Thyroid gland (tissue), 4 donors: ENCODE data around the gene OR5V1.

Experiments used
- POLR2A ChIP-seq, 2 donors: fragments of 450-650 bp; IDR thresholded peaks; one replicate each; pipeline ENCODE4 v1.6.1; 2017; ENCODE audit warnings: antibody characterized with exemption in 2 of 2, mild to moderate bottlenecking in 2 of 2, moderate library complexity in 1 of 2
- TF ChIP-seq, protein P1 (sequence below), 6 experiments: fragments of 200-600 bp in 3 of 6; fragments of 450-650 bp in 3 of 6; sonication (generic) in 3 of 6; IDR thresholded peaks; one replicate each; pipeline ENCODE4 v1.5.1; 2016 to 2019; ENCODE audit warnings: antibody characterized with exemption in 6 of 6, mild to moderate bottlenecking in 2 of 6, inconsistent platforms in 1 of 6, moderate library complexity in 1 of 6

DNA sequence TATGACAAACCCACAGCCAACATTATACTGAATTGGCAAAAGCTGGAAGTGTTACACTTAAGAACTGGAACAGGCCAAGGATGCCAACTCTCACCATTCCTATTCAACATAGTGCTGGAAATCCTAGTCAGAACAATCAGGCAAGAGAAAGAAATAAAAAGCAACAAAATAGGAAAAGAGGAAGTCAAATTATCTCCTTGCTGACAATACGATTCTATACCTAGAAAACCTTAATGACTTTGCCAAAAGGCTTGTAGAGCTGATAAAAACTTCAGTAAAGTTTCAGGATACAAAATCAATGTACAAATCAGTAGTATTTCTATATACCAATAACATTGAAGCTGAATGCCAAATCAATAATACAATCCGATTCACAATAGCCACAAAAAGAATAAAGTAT lies 32.4 kb downstream of the OR5V1 start:
- TF ChIP-seq, protein P1, sequence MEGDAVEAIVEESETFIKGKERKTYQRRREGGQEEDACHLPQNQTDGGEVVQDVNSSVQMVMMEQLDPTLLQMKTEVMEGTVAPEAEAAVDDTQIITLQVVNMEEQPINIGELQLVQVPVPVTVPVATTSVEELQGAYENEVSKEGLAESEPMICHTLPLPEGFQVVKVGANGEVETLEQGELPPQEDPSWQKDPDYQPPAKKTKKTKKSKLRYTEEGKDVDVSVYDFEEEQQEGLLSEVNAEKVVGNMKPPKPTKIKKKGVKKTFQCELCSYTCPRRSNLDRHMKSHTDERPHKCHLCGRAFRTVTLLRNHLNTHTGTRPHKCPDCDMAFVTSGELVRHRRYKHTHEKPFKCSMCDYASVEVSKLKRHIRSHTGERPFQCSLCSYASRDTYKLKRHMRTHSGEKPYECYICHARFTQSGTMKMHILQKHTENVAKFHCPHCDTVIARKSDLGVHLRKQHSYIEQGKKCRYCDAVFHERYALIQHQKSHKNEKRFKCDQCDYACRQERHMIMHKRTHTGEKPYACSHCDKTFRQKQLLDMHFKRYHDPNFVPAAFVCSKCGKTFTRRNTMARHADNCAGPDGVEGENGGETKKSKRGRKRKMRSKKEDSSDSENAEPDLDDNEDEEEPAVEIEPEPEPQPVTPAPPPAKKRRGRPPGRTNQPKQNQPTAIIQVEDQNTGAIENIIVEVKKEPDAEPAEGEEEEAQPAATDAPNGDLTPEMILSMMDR (IDR thresholded peaks at IDR 0.05) = no peak
- no peak for TF ChIP-seq POLR2A (IDR thresholded peaks at IDR 0.05)
